G401.6 (cell line): Measurements from ENCODE around the gene ZNF584.
A peak's percentile ranks its signal among the peaks of the same experiment; 100 is the strongest.

Source experiments
- FAIRE-seq: peaks from 2 replicates; lab custom pipeline; 2012; peaks lifted over from hg19 to GRCh38; lab: Jason Lieb, UNC

The ZNF584 gene

DNA sequence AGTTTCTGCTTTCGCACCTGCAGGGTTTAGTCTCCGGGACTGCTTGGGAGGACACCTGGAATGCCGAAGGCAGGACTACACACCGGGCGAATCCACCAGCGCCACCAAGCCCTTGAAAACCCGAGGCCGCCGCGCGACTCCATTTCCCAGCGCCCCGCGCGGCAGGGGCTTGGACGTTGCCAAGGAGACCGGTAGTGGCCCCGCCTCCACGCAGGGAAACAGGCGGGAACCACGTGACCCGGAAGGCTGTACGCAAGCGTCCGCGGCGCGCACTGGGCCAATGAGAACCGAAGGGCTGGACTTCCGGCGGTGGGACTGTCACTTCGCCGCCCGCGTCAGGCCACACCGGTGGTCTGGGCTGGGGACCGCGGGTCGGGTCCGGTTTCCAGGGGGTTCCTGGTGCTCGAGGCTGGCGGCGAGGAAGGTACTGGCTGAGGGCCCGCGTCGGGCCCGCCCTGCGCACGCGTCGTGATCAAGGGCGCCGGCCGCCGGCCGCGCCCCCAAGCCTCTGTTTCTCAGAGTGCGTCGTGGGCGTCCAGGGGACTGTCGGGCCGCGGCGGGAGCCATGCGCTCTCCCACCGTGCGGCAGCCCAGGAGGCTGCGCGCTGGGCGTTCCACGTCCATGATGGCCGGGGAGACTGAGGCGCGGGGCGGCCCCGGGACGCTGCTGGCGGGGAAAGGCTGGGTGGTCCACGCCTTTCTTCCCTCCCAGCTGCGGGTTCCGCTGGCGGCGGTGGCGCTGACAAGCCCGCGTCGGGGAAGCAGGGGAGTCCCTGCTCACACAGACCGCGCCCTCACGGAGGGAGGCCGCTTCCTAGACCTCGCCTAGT, 58.5 kb downstream of the ZNF584 start, which contains the start of gene ZNF324:
Gene ZNF324 (plus strand): TSS at position 321 of the 830 bp plus-strand sequence. CDS start 2,106 bp downstream, outside the sequence.
- FAIRE-seq, result peak; percentile 96
